HG03469 (cell line): ENCODE results near the gene PLET1.

Source experiments
- ATAC-seq: cut with Tn5 transposase; IDR thresholded peaks from one replicate; pipeline ENCODE4 v1.9.1; 2021; ENCODE audit warnings: mild to moderate bottlenecking, moderate library complexity, moderate number of reproducible peaks; ENCODE audit not compliant: unreplicated experiment

PLET1 gene

DNA sequence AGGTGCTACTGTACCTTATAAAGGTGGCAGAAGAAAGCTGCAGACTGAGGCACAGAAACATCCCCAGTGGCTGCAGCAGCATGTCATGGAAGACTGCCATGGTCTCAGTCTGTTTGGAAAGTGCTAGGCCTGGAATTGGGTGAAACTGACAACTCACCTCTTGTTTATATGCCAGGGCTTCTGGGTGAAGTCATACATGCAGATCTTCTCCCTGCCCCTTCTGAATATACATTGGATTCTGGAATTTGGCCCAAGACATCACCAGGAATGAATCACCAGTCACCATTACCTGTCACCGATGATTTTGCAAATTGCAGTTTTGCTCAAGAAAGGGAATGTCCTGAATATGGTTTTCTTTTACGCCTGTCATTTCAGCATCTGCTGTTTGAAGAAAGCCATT, at the start of gene PLET1:
TSS of gene PLET1 (minus strand) at position 371 of the 400 bp plus-strand sequence. CDS start at position 100, 271 bp downstream.
- no peak for ATAC-seq

DNA sequence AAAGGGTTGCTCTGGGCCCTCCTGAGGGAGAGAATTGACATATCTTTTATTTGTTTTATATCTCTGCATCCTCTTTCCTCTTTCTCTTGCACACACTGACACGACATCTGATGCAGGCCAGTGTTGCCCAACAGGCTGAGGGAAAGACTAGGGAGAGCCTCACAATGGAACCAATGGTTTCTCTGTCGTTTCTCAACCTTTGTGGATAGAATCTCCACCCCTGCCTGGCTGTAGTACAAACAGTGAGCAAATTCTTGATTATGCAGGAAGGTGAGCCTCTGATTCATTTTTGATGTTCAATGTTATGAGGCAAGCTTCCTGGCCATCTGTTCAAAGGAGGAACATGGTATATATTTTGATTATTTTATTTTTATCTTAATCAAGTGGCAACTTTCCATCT, 49.8 kb upstream of the PLET1 start:
- no peak for ATAC-seq

DNA sequence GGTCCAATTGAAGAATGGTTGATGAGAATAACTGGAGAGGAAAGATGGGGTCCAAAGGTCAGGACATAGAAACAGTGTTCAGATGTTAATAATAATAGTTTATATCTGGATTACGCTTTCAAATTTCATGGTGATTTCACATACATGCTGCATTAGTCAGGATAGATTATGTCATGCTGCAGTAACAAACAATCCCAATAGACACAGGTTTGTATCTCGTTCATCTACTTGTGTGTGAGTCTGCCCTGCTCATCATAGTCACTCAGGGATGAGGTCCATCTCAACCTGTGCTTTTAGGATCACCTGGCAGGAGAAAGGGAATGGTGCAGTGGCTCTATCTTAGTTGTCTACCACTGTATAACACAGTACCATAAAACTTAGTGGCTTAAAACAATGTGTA, 48.0 kb upstream of the PLET1 start:
- ATAC-seq: no peak

GRCh38 chr11:112307616-112308015, 47.0 kb upstream of the PLET1 start:
- ATAC-seq: no peak

DNA sequence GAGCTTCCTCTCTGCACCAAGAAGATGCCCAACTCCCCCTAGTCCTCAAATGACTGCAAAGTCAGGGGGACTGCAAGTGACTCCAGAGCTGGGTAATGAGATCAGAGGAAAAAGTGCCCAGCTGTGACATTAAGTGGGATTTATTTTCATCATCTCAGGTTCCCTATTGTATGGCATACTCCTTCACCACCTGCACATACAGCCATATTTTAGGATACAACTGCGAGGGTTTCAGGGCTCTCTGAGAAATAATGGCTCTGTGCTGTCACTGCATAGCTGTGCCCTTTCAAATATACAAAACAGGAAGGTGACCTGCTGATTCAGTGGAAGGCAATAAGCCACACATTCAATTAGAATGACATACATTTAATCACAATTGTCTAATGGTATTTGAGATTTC, 45.6 kb upstream of the PLET1 start:
- no peak for ATAC-seq

- no peak for ATAC-seq
These were observed 44.3 kb upstream of the PLET1 start for GRCh38 chr11:112304914-112305313.

GRCh38 chr11:112303616-112304015, 43.0 kb upstream of the PLET1 start:
- ATAC-seq: no peak

GRCh38 chr11:112302226-112302868, 41.7 kb upstream of the PLET1 start:
- no peak for ATAC-seq

DNA sequence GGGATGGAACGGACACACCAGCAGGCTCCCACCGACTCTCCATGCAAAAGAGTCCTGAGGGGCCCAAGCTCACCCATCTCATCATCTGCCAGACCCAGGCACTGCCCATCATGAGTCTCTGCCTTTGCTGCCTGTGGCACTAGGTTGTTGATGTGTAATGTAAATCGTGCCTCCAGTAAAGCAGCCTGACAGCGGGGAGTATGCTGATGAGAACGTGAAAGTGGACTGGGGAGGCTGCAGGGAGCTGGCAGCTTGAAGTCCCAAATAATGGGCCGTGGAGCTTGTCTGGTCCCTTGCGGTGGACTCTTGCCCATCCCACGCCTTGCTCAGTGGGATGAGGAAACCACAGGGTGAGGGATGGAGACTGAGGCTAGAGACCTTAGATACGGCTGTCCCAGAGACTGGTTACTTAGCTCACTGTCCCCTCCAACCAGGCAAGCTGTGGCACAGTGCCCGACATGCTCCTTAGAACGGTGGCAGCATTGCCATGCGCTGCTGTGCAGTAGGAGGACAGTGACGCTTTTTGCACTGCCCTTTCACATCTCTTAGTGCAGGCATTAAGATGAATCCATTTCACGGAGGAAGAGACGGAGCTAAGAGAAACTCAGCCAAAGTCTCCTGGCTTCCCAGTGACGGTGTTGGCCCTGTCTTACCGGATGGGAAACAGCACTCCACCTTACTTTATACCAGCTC, 39.6 kb upstream of the PLET1 start:
- ATAC-seq: no peak

DNA sequence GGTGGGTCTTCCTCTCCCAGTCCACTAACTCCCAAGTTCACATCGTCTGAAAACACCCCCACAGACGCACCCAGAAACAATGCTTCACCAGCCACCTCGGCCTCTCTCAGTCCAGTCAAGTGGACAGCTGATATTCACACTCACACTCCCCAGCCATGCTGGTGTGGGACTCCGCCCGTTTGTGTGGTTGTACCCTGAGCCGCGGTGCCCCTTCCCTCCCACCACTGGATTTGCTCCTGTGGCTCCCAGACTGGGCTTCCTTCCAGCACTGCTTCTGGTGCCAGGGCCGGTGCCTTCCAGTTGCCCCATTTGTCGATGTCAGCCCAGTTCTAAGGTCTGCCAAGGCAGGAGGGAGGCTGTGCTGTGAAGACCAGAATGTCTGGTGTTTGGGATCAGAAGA, 37.9 kb upstream of the PLET1 start:
- ATAC-seq: no peak

DNA sequence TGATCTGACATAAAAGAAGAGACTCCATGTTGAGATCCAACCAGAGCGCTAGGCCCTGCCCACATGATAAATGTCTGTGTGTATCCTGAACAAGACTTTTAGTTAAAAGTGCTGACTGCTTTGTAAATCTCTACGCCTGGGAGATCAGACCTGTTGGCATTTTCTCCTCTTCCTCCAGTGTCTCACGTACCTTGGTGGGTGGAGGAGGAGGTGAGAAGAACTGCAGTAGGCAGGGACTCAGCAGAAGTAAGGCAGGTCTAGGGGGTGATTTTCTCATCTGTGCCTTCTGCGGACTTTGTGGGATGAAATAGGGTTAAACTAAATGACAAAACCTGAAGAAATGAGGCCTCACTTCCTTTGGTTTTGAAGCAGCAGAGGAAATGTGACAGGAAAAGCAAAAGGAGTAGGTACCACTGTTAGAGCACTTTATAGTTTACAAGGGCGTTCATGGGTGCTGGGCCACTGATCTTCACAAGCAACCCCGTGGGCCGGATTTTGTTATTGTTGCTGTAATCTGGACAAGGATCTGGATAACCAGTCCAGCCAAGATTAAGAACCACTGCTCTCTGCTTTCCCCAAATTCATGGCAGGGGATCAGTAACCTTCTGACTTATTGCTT, 36.7 kb upstream of the PLET1 start:
- ATAC-seq: no peak

DNA sequence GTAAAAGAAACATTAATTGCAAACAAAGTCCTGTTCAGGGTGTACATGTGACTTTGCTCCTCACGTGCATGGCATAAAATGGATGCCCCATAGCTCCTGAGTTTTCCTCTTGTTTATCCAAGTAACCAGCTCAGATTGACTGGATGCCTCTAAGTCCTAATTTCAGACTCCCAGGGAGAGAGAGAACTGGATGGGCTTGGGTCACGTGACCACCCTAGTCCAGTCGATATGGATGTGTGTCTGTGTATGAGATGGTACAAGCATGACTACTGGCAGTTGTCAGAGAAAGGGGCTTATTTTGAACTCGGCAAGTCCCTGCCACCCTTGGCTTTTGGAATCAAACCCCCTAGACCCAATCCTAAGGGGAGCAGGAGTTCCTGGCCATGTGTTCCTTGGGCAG, 35.4 kb upstream of the PLET1 start:
- ATAC-seq: no peak

GRCh38 chr11:112294688-112295340, 34.2 kb upstream of the PLET1 start:
- ATAC-seq: no peak

GRCh38 chr11:112293614-112294013, 33.0 kb upstream of the PLET1 start:
- ATAC-seq: no peak

DNA sequence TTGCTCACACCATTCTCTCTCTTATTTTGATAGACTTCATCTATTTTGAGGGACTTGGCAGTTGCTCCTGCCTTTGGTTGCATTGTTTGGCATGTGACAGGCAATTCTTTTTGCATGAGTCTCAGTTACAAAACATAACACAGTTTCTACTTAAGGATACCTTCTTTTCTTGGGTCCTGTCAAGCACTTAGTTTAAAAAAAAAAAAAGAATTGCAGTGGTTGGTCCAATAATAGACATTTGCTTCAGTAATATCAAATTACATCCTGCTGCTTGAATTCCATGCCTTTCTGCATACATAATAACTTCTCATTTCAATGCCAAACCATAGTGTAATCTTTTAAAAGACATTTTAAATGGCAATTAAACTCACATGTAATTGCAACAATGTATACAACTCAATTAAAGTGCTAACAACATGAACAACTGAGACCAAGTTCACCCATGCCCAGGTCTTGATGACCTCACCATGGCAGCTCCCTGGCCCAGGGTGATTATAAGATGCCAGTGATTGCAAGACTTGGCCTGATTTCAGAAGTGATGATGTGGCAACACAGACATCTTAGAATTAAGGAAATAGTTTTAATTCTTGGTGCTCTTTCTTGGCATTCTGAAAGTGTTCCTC, 32.2 kb upstream of the PLET1 start:
- ATAC-seq: no peak

GRCh38 chr11:112292188-112292587, 31.5 kb upstream of the PLET1 start:
- ATAC-seq: no peak

DNA sequence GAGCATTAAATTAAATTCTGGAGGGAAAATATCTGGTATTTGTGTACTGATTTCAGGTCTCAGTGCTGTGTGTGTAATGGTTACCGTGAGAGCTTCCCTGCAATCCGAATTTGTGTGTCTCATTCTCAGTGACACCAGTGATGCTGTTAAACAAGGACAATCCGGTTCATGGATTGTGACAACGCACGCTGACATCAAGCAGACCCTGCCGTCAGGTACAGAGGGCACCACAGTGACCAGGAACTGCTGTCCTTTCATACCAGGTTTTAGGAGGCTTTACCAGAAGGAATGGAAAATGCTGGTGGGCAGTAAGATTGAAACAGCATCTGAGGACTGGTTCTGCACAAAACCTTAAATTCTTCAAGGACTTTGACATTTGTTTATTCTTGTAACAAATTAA, 30.5 kb upstream of the PLET1 start:
- no peak for ATAC-seq

DNA sequence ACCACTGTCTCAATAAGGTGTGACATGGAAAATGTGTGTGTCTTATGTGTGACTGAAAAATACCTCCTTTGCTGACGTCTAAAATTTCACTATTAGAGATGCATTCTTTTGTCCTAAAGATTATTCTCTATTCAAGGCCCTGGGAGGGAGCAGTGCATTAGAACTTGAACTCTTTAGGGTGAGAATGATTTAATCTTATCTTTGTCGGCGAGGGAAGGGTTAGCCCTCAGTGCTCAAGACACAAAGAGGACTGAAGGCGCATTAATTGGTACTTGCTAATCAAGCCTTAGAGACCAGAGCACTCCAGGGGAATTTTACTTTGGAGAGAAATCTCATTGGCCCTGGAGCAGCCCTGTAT, 29.8 kb upstream of the PLET1 start:
- ATAC-seq: no peak

- peak; percentile 72 for ATAC-seq
These were observed 29.2 kb upstream of the PLET1 start for GRCh38 chr11:112289588-112290492.

DNA sequence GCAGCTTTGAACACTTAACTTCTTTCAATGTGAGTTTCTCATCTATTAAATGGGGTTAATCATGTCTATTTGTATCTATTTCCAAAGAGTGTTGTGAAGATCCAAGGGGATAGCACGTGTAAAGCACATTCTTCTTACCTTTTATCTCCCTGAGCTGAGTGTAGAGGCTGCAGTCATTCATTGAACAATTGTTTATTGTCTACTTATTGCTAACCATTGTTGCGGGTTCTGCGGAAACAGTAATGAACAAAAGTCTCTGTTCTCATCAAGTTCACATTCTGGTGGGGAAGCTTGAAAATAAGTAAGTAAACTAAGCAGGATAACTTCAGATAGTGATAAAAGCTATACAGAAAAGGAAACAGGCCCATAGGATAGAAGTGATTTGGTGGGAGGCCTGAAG, 27.4 kb upstream of the PLET1 start:
- no peak for ATAC-seq
